Lung (tissue), 12 donors: Measurements from ENCODE around the gene COL1A2. TPM values are rescaled to one million over a fixed set of nuclear protein-coding genes. Genes with fewer than 3 reads are reported as not detected.

Experiments
- ATAC-seq: fragments of 200-7000 bp; cut with Tn5 transposase; one replicate; pipeline ENCODE4 v1.9.1; 2020; ENCODE audit warnings: moderate number of reproducible peaks; ENCODE audit not compliant: insufficient read depth, low FRiP score
- DNase-seq, 3 donors: peaks; one replicate each; pipeline ENCODE4 v3.0.0-alpha.2; 2013 to 2017
- H3K27ac ChIP-seq, 2 donors: one replicate each; pipeline ENCODE4 v1.5.1; 2013; ENCODE audit warnings: mild to moderate bottlenecking in 2 of 2, moderate library complexity in 2 of 2, control low read depth in 1 of 2, inconsistent platforms in 1 of 2, low read depth in 1 of 2, low read length in 1 of 2
- H3K27me3 ChIP-seq, 3 donors: one replicate each; pipeline ENCODE4 v1.5.1; 2013; ENCODE audit warnings: low read length in 2 of 3; ENCODE audit not compliant: control insufficient read depth in 3 of 3, insufficient read depth in 3 of 3
- H3K36me3 ChIP-seq, 4 donors: one replicate each; pipeline ENCODE4 v1.5.1; 2013; ENCODE audit warnings: low read length in 4 of 4, mild to moderate bottlenecking in 1 of 4, moderate library complexity in 1 of 4; ENCODE audit not compliant: control insufficient read depth in 4 of 4, insufficient read depth in 4 of 4
- H3K4me1 ChIP-seq, 5 donors: one replicate each; pipeline ENCODE4 v1.5.1; 2013; ENCODE audit warnings: low read length in 5 of 5, mild to moderate bottlenecking in 2 of 5, moderate library complexity in 1 of 5; ENCODE audit not compliant: control insufficient read depth in 5 of 5, insufficient read depth in 5 of 5
- H3K4me3 ChIP-seq: one replicate; pipeline ENCODE4 v1.5.1; 2013; ENCODE audit warnings: mild to moderate bottlenecking, control low read depth, moderate library complexity
- H3K9ac ChIP-seq, 2 donors: one replicate each; pipeline ENCODE4 v1.5.1; 2013; ENCODE audit warnings: low read length in 2 of 2, control low read depth in 1 of 2; ENCODE audit not compliant: insufficient read depth in 1 of 2
- H3K9me3 ChIP-seq, 4 donors: one replicate each; pipeline ENCODE4 v1.5.1; 2013; ENCODE audit warnings: low read length in 3 of 4, mild to moderate bottlenecking in 1 of 4, moderate library complexity in 1 of 4; ENCODE audit not compliant: control insufficient read depth in 4 of 4, insufficient read depth in 3 of 4
- WGBS, 2 donors: extraction: QIAGEN DNeasy Blood & Tissue Kit; methylation state at CpG; one replicate each; pipeline ENCODE4 v1.1.7; 2013; 5-methylcytosine and 5-hydroxymethylcytosine counted together
- polyA plus RNA-seq, 2 donors: library from polyadenylated mRNA; stranded (reverse); fragments of 200-250 nt; gene quantifications; one replicate each; pipeline ENCODE4 v1.2.1, GENCODE V29; 2013
- total RNA-seq, 2 donors: library from RNA; depleted of rRNA in 1 of 2; stranded (reverse); fragments of >200 nt in 1 of 2; gene quantifications; one replicate each; pipeline ENCODE4 v1.2.1, GENCODE V29; 2014 to 2021
- TF ChIP-seq, protein P1 (sequence below): IDR thresholded peaks from 2 replicates; pipeline ENCODE4 v1.5.1; 2012; ENCODE audit warnings: mild to moderate bottlenecking; ENCODE audit errors: control extremely low read depth, extremely low read depth
- donor health status: control.
- donor health status: control.
- donor health status: Bipolar disorder and iron deficiency.
- donor health status: healthy.
- donor health status: DM: yes; HTN: yes; CAD: no.

COL1A2 gene
- total and polyA plus RNA-seq, 4 donors, result 66.3 to 1,768 (median 336) TPM

DNA sequence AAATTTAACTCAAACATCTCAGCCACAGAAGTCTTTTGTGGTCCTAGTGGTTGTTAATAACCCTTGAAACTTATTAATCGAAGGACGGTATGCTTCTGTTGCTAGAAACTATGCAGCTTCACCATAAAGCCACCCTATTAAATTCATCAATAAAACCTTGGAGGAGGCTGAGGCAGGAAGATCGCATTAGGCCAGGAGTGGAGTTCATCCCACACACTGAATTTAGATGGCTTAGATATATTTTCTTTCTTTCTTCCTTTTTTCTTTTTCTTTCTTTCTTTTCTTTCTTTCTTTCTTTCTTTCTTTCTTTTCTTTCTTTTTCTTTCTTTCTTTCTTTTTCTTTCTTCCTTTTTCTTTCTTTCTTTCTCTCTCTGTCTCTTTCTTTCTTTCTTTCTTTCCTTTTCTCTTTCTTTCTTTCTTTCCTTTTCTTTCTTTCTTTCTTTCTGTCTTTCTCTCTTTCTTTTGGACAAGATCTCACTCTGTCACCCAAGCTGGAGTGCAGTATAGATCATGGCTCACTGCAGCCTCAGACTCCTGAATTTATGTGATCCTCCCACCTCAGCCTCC is 84.0 kb downstream of the COL1A2 start:
- Histone ChIP-seq H3K4me3 (no peak overlapping the region), H3K9ac (no peak overlapping the region), H3K9me3 (no peaks in the 10 kb centered on the region), H3K36me3 (no peaks in the 10 kb centered on the region), H3K27me3 (no peaks in the 10 kb centered on the region), H3K27ac (no peak overlapping the region), H3K4me1 (no peaks in the 10 kb centered on the region)
- WGBS, 2 donors, result 79 to 98% methylated on average over 3 of the region's 3 CpGs
- TF ChIP-seq, protein P1, sequence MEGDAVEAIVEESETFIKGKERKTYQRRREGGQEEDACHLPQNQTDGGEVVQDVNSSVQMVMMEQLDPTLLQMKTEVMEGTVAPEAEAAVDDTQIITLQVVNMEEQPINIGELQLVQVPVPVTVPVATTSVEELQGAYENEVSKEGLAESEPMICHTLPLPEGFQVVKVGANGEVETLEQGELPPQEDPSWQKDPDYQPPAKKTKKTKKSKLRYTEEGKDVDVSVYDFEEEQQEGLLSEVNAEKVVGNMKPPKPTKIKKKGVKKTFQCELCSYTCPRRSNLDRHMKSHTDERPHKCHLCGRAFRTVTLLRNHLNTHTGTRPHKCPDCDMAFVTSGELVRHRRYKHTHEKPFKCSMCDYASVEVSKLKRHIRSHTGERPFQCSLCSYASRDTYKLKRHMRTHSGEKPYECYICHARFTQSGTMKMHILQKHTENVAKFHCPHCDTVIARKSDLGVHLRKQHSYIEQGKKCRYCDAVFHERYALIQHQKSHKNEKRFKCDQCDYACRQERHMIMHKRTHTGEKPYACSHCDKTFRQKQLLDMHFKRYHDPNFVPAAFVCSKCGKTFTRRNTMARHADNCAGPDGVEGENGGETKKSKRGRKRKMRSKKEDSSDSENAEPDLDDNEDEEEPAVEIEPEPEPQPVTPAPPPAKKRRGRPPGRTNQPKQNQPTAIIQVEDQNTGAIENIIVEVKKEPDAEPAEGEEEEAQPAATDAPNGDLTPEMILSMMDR, result no peak
- ATAC-seq (no peak), DNase-seq (no peak)

Other genes starting within 250 kb of the COL1A2 start
- 10 to 100 TPM; 31.5 to 73.9 TPM for gene CASD1, start 114.9 kb downstream of the COL1A2 start, total RNA-seq
- gene CASD1, start 114.9 kb downstream of the COL1A2 start, polyA plus RNA-seq, result 10 to 100 TPM in 1 of 2 donors, 1 to 10 TPM in 1; 9.6 to 21.2 TPM